ENCODE results near the gene BTLA. TPM values are rescaled to one million over a fixed set of nuclear protein-coding genes. Genes with fewer than 3 reads are reported as not detected.

The BTLA gene
- total and polyA plus RNA-seq, 2 of the 8 experiments (the other 6 are each of a cell fraction or from before 2014, with no cell fraction given) = not detected

DNA sequence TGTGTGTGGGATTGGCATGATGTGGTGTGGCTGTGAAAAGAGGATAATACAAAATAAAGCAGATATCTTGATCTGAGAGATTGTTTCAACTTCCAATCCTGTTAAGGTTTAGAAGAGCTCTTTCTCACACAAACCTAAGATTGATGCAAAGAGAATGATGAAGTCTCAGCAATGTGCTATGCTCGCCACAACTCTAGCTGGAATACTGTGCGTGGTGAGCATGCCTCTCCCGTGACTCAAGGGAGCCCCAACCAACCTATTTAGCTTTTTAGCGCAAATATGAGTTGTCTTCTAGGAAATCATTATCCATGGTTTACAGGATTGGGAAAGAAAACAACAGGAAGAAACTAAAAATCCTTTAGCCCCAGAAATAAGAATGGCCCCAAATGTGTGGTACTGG, 28.5 kb downstream of the BTLA start:
- H3K23me2 ChIP-seq (ENCODE audit: low read depth, low read length) = no peaks in the 10 kb centered on the region
- ChIA-PET POLR2A (ENCODE audit: partially characterized antibody) (interaction anchor here (1.0 to 2.1 kb wide), 2 partner anchors 167 to 198 kb away, joined by 3 to 4 read pairs; no protein-coding TSS in a partner anchor), CTCF (ENCODE audit: partially characterized antibody) (no interaction called here)
- no peak overlapping the region for H2BK120ac ChIP-seq (replicated peaks; ENCODE audit: low read depth, low read length)
- no peak overlapping the region for H3K23ac ChIP-seq (ENCODE audit: insufficient read length)
- H3K79me1 ChIP-seq (ENCODE audit: low read depth, low read length) = no peaks in the 10 kb centered on the region
- no peaks in the 10 kb centered on the region for H4K20me1 ChIP-seq (replicated peaks in 1 of 2; ENCODE audit: control insufficient read depth in 1 of 2, insufficient read depth in 2 of 2, low read length in 2 of 2)
- H3K27me3 ChIP-seq (replicated peaks in 1 of 4; ENCODE audit: control insufficient read depth in 3 of 4, extremely low read depth in 1 of 4, insufficient read depth in 3 of 4, low read length in 3 of 4) = no peaks in the 10 kb centered on the region
- 87% methylated on average over 4 of the region's 4 CpGs; no CpG with 5 or more reads in 1 of the 2 experiments for WGBS, 2 experiments (ENCODE audit: extremely low coverage in 1 of 2, insufficient coverage in 1 of 2, insufficient read length in 1 of 2, insufficient replicate concordance in 2 of 2, low coverage in 1 of 2, low lambda C conversion rate in 2 of 2, missing lambda C conversion rate in 1 of 2)
- 0 out of 2 replicates have a peak overlapping the region, but pooled peaks have one; percentile 48 for H2AFZ ChIP-seq (ENCODE audit: low read length)
- H3K4me2 ChIP-seq (ENCODE audit: insufficient read depth in 1 of 2, low read depth in 2 of 2, low read length in 2 of 2) = no peak overlapping the region
- no peak overlapping the region for H2BK12ac ChIP-seq (ENCODE audit: low read depth, low read length)
- no peak overlapping the region for H4K8ac ChIP-seq (ENCODE audit: extremely low read depth, insufficient read depth, low read length)
- no peak overlapping the region for H2AK5ac ChIP-seq (ENCODE audit: low read depth, low read length)
- no peak overlapping the region for H3K4me3 ChIP-seq (ENCODE audit: extremely low read depth in 1 of 4, insufficient read depth in 2 of 4, low read depth in 3 of 4, low read length in 4 of 4)
- no peak overlapping the region for H2BK15ac ChIP-seq (ENCODE audit: low read length)
- no peak overlapping the region for H4K5ac ChIP-seq (ENCODE audit: insufficient read length, low read depth, low read length)
- no peak overlapping the region for H3K27ac ChIP-seq (ENCODE audit: low read depth, low read length)
- no peak overlapping the region for H3K56ac ChIP-seq (replicated peaks; ENCODE audit: insufficient read length, low read depth, low read length)
- H2BK20ac ChIP-seq (ENCODE audit: low read length) = no peak overlapping the region
- H3K4me1 ChIP-seq (replicated peaks in 1 of 4; ENCODE audit: control insufficient read depth in 3 of 4, insufficient read depth in 4 of 4, low read length in 3 of 4) = peaks cover 0 to 3% (median 0%) of the 10 kb centered on the region in 4 experiments; a peak in 1 of 7 replicates
- H3K36me3 ChIP-seq (ENCODE audit: control insufficient read depth in 2 of 4, insufficient read depth in 4 of 4, low read length in 3 of 4) = no peaks in the 10 kb centered on the region
- H3K9ac ChIP-seq (replicated peaks in 1 of 4; ENCODE audit: extremely low read depth in 1 of 4, low read depth in 3 of 4, low read length in 3 of 4) = no peak overlapping the region
- no peak overlapping the region for H4K91ac ChIP-seq (replicated peaks; ENCODE audit: insufficient read length, low read length)
- DNase-seq (ENCODE audit: low read depth in 1 of 2, low spot score in 2 of 2) (no peak), FAIRE-seq (no peak)
- no peak overlapping the region for H2BK5ac ChIP-seq (ENCODE audit: low read depth, low read length)
- H3K18ac ChIP-seq (ENCODE audit: extremely low read depth, low read length) = no peak overlapping the region
- H3K4ac ChIP-seq (replicated peaks; ENCODE audit: insufficient read length, low read depth, low read length) = no peak overlapping the region
- H3K79me2 ChIP-seq (ENCODE audit: control insufficient read depth in 1 of 2, insufficient read depth in 2 of 2, low read length in 2 of 2) = no peaks in the 10 kb centered on the region
- no peak overlapping the region for H3K14ac ChIP-seq (ENCODE audit: insufficient read length)
- no peaks in the 10 kb centered on the region for H3K9me3 ChIP-seq (ENCODE audit: insufficient read depth in 2 of 2, low read depth in 1 of 2, low read length in 1 of 2)
- TF ChIP-seq SAP30 (IDR thresholded peaks at IDR 0.05; ENCODE audit: insufficient read depth, insufficient replicate concordance, low read length) (no peak), TEAD4 (IDR thresholded peaks at IDR 0.05; ENCODE audit: low read depth, low read length) (no peak), SIX5 (IDR thresholded peaks at IDR 0.05; ENCODE audit: low read depth, low read length) (no peak), TCF12 (IDR thresholded peaks at IDR 0.05; ENCODE audit: low read depth, low read length) (no peak), HDAC6 (IDR thresholded peaks at IDR 0.05; ENCODE audit: low read depth, low read length) (no peak), RFX5 (IDR thresholded peaks at IDR 0.05; ENCODE audit: borderline replicate concordance, low read depth, low read length) (no peak), JUND (IDR thresholded peaks at IDR 0.05; ENCODE audit: low read length) (no peak), EGR1 (IDR thresholded peaks at IDR 0.05; ENCODE audit: borderline replicate concordance, low read depth, low read length) (no peak)

Measured in H1 (cell line).